RPMI8226 (cell line): Measurements from ENCODE around the gene ACSM5.
"Not testable (repeated sequence)": the region's sequence is repeated elsewhere in the genome, so short reads cannot be mapped to it uniquely, and the experiment has no call there.

Experiments
- DNase-seq: peaks from one replicate; pipeline ENCODE4 v3.0.0-alpha.2; 2015

The ACSM5 gene

GRCh38 chr16:20401066-20401465 is 8.3 kb upstream of the ACSM5 start:
- no peak for DNase-seq

- no peak for DNase-seq
Observed at GRCh38 chr16:20401475-20402016, 7.8 kb upstream of the ACSM5 start.

- DNase-seq, result no peak
Observed at GRCh38 chr16:20402651-20403050, 6.7 kb upstream of the ACSM5 start.

- DNase-seq, result no peak
Observed at GRCh38 chr16:20404637-20405036, 4.7 kb upstream of the ACSM5 start, which contains the start of gene PDILT. Gene PDILT (minus strand): TSS chr16:20404737. CDS start chr16:20399300, 5,437 bp downstream.

- DNase-seq, result no peak
Observed at GRCh38 chr16:20410121-20410723, 888 bp downstream of the ACSM5 start.

- DNase-seq, result no peak
Observed at GRCh38 chr16:20411055-20411454, 1.7 kb downstream of the ACSM5 start.

GRCh38 chr16:20415541-20415940 is 6.2 kb downstream of the ACSM5 start:
- DNase-seq, result no peak

- DNase-seq, result not testable (repeated sequence)
Observed at GRCh38 chr16:20419093-20419492, 9.8 kb downstream of the ACSM5 start.

GRCh38 chr16:20421748-20422147 is 12.4 kb downstream of the ACSM5 start:
- DNase-seq, result not testable (repeated sequence)

- DNase-seq, result not testable (repeated sequence)
Observed at GRCh38 chr16:20423772-20424128, 14.4 kb downstream of the ACSM5 start.

GRCh38 chr16:20424129-20424866 is 15.0 kb downstream of the ACSM5 start:
- DNase-seq, result no peak

GRCh38 chr16:20427401-20427797 is 18.1 kb downstream of the ACSM5 start:
- not testable (repeated sequence) for DNase-seq

- not testable (repeated sequence) for DNase-seq
Observed at GRCh38 chr16:20429499-20429898, 20.2 kb downstream of the ACSM5 start.

- not testable (repeated sequence) for DNase-seq
Observed at GRCh38 chr16:20430480-20430879, 21.1 kb downstream of the ACSM5 start.

GRCh38 chr16:20430948-20431347 is 21.6 kb downstream of the ACSM5 start:
- DNase-seq, result no peak

GRCh38 chr16:20438950-20439349 is 29.6 kb downstream of the ACSM5 start:
- not testable (repeated sequence) for DNase-seq

- not testable (repeated sequence) for DNase-seq
Observed at GRCh38 chr16:20439820-20440231, 30.5 kb downstream of the ACSM5 start.

GRCh38 chr16:20440731-20441130 is 31.4 kb downstream of the ACSM5 start:
- DNase-seq, result not testable (repeated sequence)

GRCh38 chr16:20441191-20441590 is 31.9 kb downstream of the ACSM5 start:
- DNase-seq, result no peak

- not testable (repeated sequence) for DNase-seq
Observed at GRCh38 chr16:20441859-20442258, 32.5 kb downstream of the ACSM5 start.

- not testable (repeated sequence) for DNase-seq
Observed at GRCh38 chr16:20446652-20447393, 37.5 kb downstream of the ACSM5 start.

GRCh38 chr16:20451364-20451763 is 42.0 kb downstream of the ACSM5 start, which contains the start of gene ACSM2A:
Gene ACSM2A (plus strand): TSS chr16:20451521. CDS start chr16:20460115, 8,594 bp downstream.
- DNase-seq, result not testable (repeated sequence)

GRCh38 chr16:20453633-20454032 is 44.3 kb downstream of the ACSM5 start:
- DNase-seq, result not testable (repeated sequence)
